HCT116 (cell line): ENCODE measurements around the gene ST7. TPM values are rescaled to one million over a fixed set of nuclear protein-coding genes. Genes with fewer than 3 reads are reported as not detected.

Experiments used
- ATAC-seq: fragments of 200-7000 bp; cut with Tn5 transposase; 2 replicates; pipeline ENCODE4 v1.9.1; 2020; ENCODE audit warnings: mild to moderate bottlenecking, moderate library complexity
- BruUV-seq: library from RNA; stranded (reverse); fragments of 400-500 nt; replicated peaks from 2 replicates; lab custom pipeline; 2021; lab: Mats Ljungman, UMichigan
- CTCF ChIA-PET: fragments of 300-600 bp; sonication (Branson Sonifier 250); formaldehyde crosslinking; loops from one replicate; lab custom pipeline; 2021; ENCODE audit warnings: antibody characterized with exemption; lab: Charles Lee
- POLR2A ChIA-PET: fragments of 300-600, 350-600 bp; sonication (Branson Sonifier 250); formaldehyde crosslinking; loops from one replicate; lab custom pipeline; 2021; ENCODE audit warnings: antibody characterized with exemption; lab: Charles Lee
- RAD21 ChIA-PET, 2 experiments: fragments of 300-600 bp; sonication (Branson Sonifier 250); formaldehyde crosslinking; loops; one replicate each; lab custom pipeline; 2023; ENCODE audit warnings: low total read pairs in 2 of 2; ENCODE audit not compliant: uncharacterized antibody in 2 of 2, unreplicated experiment in 2 of 2, low non-redundant PET in 1 of 2; lab: Charles Lee
- DNase-seq: peaks from one replicate; pipeline ENCODE4 v3.0.0-alpha.2; 2010; ENCODE audit warnings: low read depth, low spot score
- H2AFZ ChIP-seq: fragments of 200-600 bp; shearing (Covaris generic), sonication (generic); 2 replicates; pipeline ENCODE4 v1.6.1; 2017; ENCODE audit warnings: low read depth, mixed run types, mixed read lengths, antibody characterized with exemption, low read length; ENCODE audit not compliant: poor library complexity, severe bottlenecking
- H3K27ac ChIP-seq: 2 replicates; pipeline ENCODE4 v1.5.1; 2012; ENCODE audit warnings: low read depth, low read length
- H3K27me3 ChIP-seq: fragments of 200-600 bp; sonication (generic); 2 replicates; pipeline ENCODE4 v1.6.1; 2016; ENCODE audit warnings: mixed run types, low read length, mixed read lengths; ENCODE audit not compliant: insufficient read depth
- H3K36me3 ChIP-seq, 2 experiments: fragments of 200-500 bp in 1 of 2; fragments of 200-600 bp in 1 of 2; sonication (Bioruptor generic) in 1 of 2; sonication (generic) in 1 of 2; 2 replicates each; pipeline versions ENCODE4 v1.5.1 to v1.6.1; 2014 to 2016; ENCODE audit warnings: low read length in 2 of 2, inconsistent platforms in 1 of 2, mixed read lengths in 1 of 2, mixed run types in 1 of 2; ENCODE audit not compliant: insufficient read depth in 2 of 2, control insufficient read depth in 1 of 2
- H3K4me1 ChIP-seq, 2 experiments: fragments of 200-600 bp in 1 of 2; sonication (generic) in 1 of 2; 2 replicates each; pipeline versions ENCODE4 v1.5.1 to v1.6.1; 2012 to 2017; ENCODE audit warnings: low read length in 2 of 2, inconsistent platforms in 1 of 2, mild to moderate bottlenecking in 1 of 2, mixed read lengths in 1 of 2, mixed run types in 1 of 2, moderate library complexity in 1 of 2; ENCODE audit not compliant: insufficient read depth in 2 of 2, control insufficient read depth in 1 of 2
- H3K4me2 ChIP-seq: fragments of 200-600 bp; sonication (generic); 2 replicates; pipeline ENCODE4 v1.6.1; 2017; ENCODE audit warnings: mixed run types, low read length, mixed read lengths
- H3K4me3 ChIP-seq, 2 experiments: fragments of 200-600 bp in 1 of 2; sonication (generic) in 1 of 2; replicated peaks in 1 of 2; 2 replicates each; pipeline ENCODE4 v1.5.1; 2011 to 2016; ENCODE audit warnings: low read length in 2 of 2, control low read depth in 1 of 2, low read depth in 1 of 2, mild to moderate bottlenecking in 1 of 2, mixed read lengths in 1 of 2, mixed run types in 1 of 2
- H3K79me2 ChIP-seq: fragments of 200-600 bp; sonication (generic); 2 replicates; pipeline ENCODE4 v1.6.1; 2017; ENCODE audit warnings: mild to moderate bottlenecking, mixed run types, low read length, moderate library complexity, mixed read lengths; ENCODE audit not compliant: insufficient read depth
- H3K9ac ChIP-seq: fragments of 200-600 bp; sonication (generic); 2 replicates; pipeline ENCODE4 v1.6.1; 2016; ENCODE audit warnings: low read length, mixed read lengths
- H3K9me2 ChIP-seq: fragments of 200-600 bp; sonication (generic), shearing (Covaris generic); 2 replicates; pipeline ENCODE4 v1.6.1; 2017; ENCODE audit warnings: mixed run types, mild to moderate bottlenecking, moderate library complexity; ENCODE audit not compliant: insufficient read depth
- H3K9me3 ChIP-seq, 2 experiments: fragments of 200-500 bp in 1 of 2; fragments of 200-600 bp in 1 of 2; sonication (Bioruptor generic) in 1 of 2; sonication (generic) in 1 of 2; 2 replicates each; pipeline ENCODE4 v1.6.1; 2014 to 2017; ENCODE audit warnings: low read length in 2 of 2, mixed read lengths in 2 of 2, inconsistent platforms in 1 of 2, low read depth in 1 of 2, mild to moderate bottlenecking in 1 of 2, mixed run types in 1 of 2, moderate library complexity in 1 of 2; ENCODE audit not compliant: control insufficient read depth in 1 of 2, insufficient read depth in 1 of 2
- H4K20me1 ChIP-seq: fragments of 200-600 bp; sonication (generic), shearing (Covaris generic); 2 replicates; pipeline ENCODE4 v1.6.1; 2017; ENCODE audit warnings: mixed run types, mild to moderate bottlenecking, moderate library complexity; ENCODE audit not compliant: insufficient read depth
- CEBPB ChIP-seq: IDR thresholded peaks from 2 replicates; pipeline ENCODE4 v1.6.1; 2012; ENCODE audit warnings: low read depth
- ELF1 ChIP-seq: IDR thresholded peaks from 2 replicates; pipeline ENCODE4 v1.6.1; 2012; ENCODE audit warnings: low read depth, borderline replicate concordance
- EZH2phosphoT487 ChIP-seq: fragments of 200-600 bp; IDR thresholded peaks from 2 replicates; pipeline ENCODE4 v1.6.1; 2018; ENCODE audit warnings: antibody characterized with exemption, borderline replicate concordance
- FOSL1 ChIP-seq: IDR thresholded peaks from 2 replicates; pipeline ENCODE4 v1.6.1; 2012; ENCODE audit warnings: low read depth
- JUND ChIP-seq: IDR thresholded peaks from 2 replicates; pipeline ENCODE4 v1.6.1; 2012
- POLR2A ChIP-seq: IDR thresholded peaks from 2 replicates; pipeline ENCODE4 v1.7.0; 2011; ENCODE audit warnings: borderline replicate concordance; ENCODE audit not compliant: insufficient read depth, insufficient read length; ENCODE audit errors: extremely low read depth
- RAD21 ChIP-seq: IDR thresholded peaks from 2 replicates; pipeline ENCODE4 v1.6.1; 2012; ENCODE audit warnings: low read depth, mild to moderate bottlenecking
- SRF ChIP-seq: IDR thresholded peaks from 2 replicates; pipeline ENCODE4 v1.6.1; 2012; ENCODE audit warnings: low read depth
- ZFX ChIP-seq: fragments of 450-650 bp; IDR thresholded peaks from 2 replicates; pipeline ENCODE4 v1.6.1; 2017
- ZNF274 ChIP-seq: fragments of 200-500 bp; sonication (Bioruptor generic); IDR thresholded peaks from 2 replicates; pipeline ENCODE4 v1.6.1; 2014; ENCODE audit warnings: mild to moderate bottlenecking, low read depth, low read length, inconsistent platforms
- intact Hi-C: fragments of 100-400 bp; cut with micrococcal nuclease; formaldehyde crosslinking; loops from 2 replicates; pipeline ENCODE4 v1.10.0; 2022
- total RNA-seq: library from RNA; stranded (reverse); gene quantifications from one replicate; pipeline ENCODE4 v1.2.1, GENCODE V29; 2021; ENCODE audit not compliant: unreplicated experiment
- TF ChIP-seq, protein P1 (sequence below): IDR thresholded peaks from 2 replicates; pipeline ENCODE4 v1.6.1; 2012; ENCODE audit warnings: low read depth
- TF ChIP-seq, protein P2 (sequence below): IDR thresholded peaks from 2 replicates; pipeline ENCODE4 v1.6.1; 2011; ENCODE audit warnings: mild to moderate bottlenecking, low read length, moderate library complexity; ENCODE audit not compliant: insufficient replicate concordance; ENCODE audit errors: extremely low read depth
- TF ChIP-seq, protein P3 (sequence below): IDR thresholded peaks from 2 replicates; pipeline ENCODE4 v1.6.1; 2012

ST7 gene
- total RNA-seq, 1 experiment from 2014 or later: 12.6 TPM

DNA sequence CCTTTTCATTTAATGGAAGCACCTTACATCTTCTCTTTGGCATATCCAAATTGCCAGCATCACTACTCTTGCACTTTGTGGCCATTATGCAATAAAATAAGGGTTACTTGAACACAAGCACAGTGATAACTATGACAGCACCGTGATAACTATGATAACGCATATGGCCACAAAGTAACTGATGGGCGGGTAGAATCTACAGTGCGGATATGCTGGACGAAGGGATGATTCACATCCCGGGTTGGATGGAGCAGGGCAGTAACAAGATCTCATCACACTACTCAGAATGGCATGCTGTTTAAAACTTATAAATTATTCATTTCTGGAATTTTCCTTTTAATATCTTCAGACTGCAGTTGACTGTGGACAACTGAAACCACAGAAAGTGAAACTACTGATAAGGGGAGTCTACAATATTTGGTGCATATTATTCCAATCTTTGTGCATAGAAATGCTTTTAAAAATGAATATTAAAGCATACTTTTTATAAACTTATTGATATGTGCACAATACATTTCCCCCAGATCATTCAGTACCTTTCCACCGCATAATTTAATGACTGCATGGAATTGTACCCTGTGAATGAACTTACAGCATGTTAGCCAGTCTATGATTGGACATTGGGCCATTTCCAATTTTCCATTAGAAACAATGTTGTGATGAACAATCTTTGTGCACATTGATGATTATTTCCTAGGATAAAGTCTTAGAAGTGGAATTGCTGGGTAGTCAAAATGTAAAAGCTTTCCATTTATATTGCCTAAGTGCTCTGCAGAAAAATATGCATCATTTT, 233.1 kb downstream of the ST7 start:
- intact Hi-C loops: no loop called here
- TF ChIP-seq ELF1 (no peak), SRF (no peak), CEBPB (no peak), ZNF274 (no peak), RAD21 (no peak), JUND (no peak), FOSL1 (no peak), ZFX (no peak), EZH2phosphoT487 (no peak), POLR2A (no peak)
- TF ChIP-seq, protein P1, sequence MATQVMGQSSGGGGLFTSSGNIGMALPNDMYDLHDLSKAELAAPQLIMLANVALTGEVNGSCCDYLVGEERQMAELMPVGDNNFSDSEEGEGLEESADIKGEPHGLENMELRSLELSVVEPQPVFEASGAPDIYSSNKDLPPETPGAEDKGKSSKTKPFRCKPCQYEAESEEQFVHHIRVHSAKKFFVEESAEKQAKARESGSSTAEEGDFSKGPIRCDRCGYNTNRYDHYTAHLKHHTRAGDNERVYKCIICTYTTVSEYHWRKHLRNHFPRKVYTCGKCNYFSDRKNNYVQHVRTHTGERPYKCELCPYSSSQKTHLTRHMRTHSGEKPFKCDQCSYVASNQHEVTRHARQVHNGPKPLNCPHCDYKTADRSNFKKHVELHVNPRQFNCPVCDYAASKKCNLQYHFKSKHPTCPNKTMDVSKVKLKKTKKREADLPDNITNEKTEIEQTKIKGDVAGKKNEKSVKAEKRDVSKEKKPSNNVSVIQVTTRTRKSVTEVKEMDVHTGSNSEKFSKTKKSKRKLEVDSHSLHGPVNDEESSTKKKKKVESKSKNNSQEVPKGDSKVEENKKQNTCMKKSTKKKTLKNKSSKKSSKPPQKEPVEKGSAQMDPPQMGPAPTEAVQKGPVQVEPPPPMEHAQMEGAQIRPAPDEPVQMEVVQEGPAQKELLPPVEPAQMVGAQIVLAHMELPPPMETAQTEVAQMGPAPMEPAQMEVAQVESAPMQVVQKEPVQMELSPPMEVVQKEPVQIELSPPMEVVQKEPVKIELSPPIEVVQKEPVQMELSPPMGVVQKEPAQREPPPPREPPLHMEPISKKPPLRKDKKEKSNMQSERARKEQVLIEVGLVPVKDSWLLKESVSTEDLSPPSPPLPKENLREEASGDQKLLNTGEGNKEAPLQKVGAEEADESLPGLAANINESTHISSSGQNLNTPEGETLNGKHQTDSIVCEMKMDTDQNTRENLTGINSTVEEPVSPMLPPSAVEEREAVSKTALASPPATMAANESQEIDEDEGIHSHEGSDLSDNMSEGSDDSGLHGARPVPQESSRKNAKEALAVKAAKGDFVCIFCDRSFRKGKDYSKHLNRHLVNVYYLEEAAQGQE: no peak
- TF ChIP-seq, protein P2, sequence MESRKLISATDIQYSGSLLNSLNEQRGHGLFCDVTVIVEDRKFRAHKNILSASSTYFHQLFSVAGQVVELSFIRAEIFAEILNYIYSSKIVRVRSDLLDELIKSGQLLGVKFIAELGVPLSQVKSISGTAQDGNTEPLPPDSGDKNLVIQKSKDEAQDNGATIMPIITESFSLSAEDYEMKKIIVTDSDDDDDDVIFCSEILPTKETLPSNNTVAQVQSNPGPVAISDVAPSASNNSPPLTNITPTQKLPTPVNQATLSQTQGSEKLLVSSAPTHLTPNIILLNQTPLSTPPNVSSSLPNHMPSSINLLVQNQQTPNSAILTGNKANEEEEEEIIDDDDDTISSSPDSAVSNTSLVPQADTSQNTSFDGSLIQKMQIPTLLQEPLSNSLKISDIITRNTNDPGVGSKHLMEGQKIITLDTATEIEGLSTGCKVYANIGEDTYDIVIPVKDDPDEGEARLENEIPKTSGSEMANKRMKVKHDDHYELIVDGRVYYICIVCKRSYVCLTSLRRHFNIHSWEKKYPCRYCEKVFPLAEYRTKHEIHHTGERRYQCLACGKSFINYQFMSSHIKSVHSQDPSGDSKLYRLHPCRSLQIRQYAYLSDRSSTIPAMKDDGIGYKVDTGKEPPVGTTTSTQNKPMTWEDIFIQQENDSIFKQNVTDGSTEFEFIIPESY: no peak
- TF ChIP-seq, protein P3, sequence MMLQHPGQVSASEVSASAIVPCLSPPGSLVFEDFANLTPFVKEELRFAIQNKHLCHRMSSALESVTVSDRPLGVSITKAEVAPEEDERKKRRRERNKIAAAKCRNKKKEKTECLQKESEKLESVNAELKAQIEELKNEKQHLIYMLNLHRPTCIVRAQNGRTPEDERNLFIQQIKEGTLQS: no peak
- Histone ChIP-seq H3K79me2 (no peaks in the 10 kb centered on the region), H3K4me3 (no peak overlapping the region), H3K27me3 (no peaks in the 10 kb centered on the region), H4K20me1 (no peaks in the 10 kb centered on the region), H3K36me3 (no peaks in the 10 kb centered on the region), H3K4me1 (no peaks in the 10 kb centered on the region), H3K9me2 (no peaks in the 10 kb centered on the region), H3K4me2 (no peak overlapping the region), H3K9me3 (no peaks in the 10 kb centered on the region), H2AFZ (no peak overlapping the region), H3K9ac (no peak overlapping the region), H3K27ac (no peak overlapping the region)
- ChIA-PET RAD21 (no interaction called here), POLR2A (no interaction called here), CTCF (no interaction called here)
- no TSS peak for BruUV-seq
- DNase-seq (no peak), ATAC-seq (no peak)
